SK-N-SH (cell line): ENCODE results near the gene ARPC5. TPM values are rescaled to one million over a fixed set of nuclear protein-coding genes. Genes with fewer than 3 reads are reported as not detected.

ENCODE experiments used
- CTCF ChIA-PET: fragments of 300-600, 350-600 bp; formaldehyde crosslinking; extraction: SDS; loops from one replicate; lab custom pipeline; 2021; lab: Yijun Ruan, JAX
- POLR2A ChIA-PET: fragments of 350-600 bp; sonication (Branson Sonifier 250); formaldehyde crosslinking; extraction: SDS; loops from one replicate; lab custom pipeline; 2020; ENCODE audit warnings: antibody characterized with exemption, inconsistent platforms; lab: Yijun Ruan, JAX
- DNase-seq: peaks from one replicate; pipeline ENCODE4 v3.0.0; 2012
- H2AFZ ChIP-seq: fragments of 200-600 bp; sonication (generic); 2 replicates; pipeline ENCODE4 v1.8.1; 2016; ENCODE audit warnings: antibody characterized with exemption, mild to moderate bottlenecking, low read depth
- H3F3A ChIP-seq: fragments of 200-600 bp; sonication (generic); replicated peaks from 2 replicates; pipeline ENCODE3; 2016; ENCODE audit warnings: antibody characterized with exemption, mild to moderate bottlenecking; ENCODE audit not compliant: insufficient read depth
- H3K27ac ChIP-seq, 2 experiments: fragments of 200-500 bp in 1 of 2; fragments of 200-600 bp in 1 of 2; sonication (Bioruptor generic) in 1 of 2; sonication (generic), shearing (Covaris generic) in 1 of 2; 2 replicates each; pipeline versions ENCODE4 v1.5.1 to v1.6.1; 2014 to 2016; ENCODE audit warnings: low read depth in 2 of 2, inconsistent platforms in 1 of 2, low read length in 1 of 2, mild to moderate bottlenecking in 1 of 2, mixed read lengths in 1 of 2
- H3K27me3 ChIP-seq: fragments of 200-600 bp; sonication (generic), shearing (Covaris generic); 2 replicates; pipeline ENCODE4 v1.6.1; 2016; ENCODE audit warnings: mixed run types; ENCODE audit not compliant: insufficient read depth
- H3K36me3 ChIP-seq, 2 experiments: fragments of 200-500 bp in 1 of 2; fragments of 200-600 bp in 1 of 2; sonication (Bioruptor generic) in 1 of 2; sonication (generic) in 1 of 2; replicated peaks in 1 of 2; 2 replicates each; pipeline versions ENCODE3 to v1.5.1; 2014 to 2016; ENCODE audit warnings: low read length in 1 of 2, mild to moderate bottlenecking in 1 of 2; ENCODE audit not compliant: insufficient read depth in 2 of 2, control insufficient read depth in 1 of 2
- H3K4me1 ChIP-seq, 2 experiments: fragments of 200-500 bp in 1 of 2; fragments of 200-600 bp in 1 of 2; sonication (Bioruptor generic) in 1 of 2; sonication (generic), shearing (Covaris generic) in 1 of 2; 2 replicates each; pipeline versions ENCODE4 v1.5.1 to v1.6.1; 2014 to 2016; ENCODE audit warnings: low read depth in 1 of 2, low read length in 1 of 2, mixed run types in 1 of 2; ENCODE audit not compliant: insufficient read depth in 2 of 2, control insufficient read depth in 1 of 2
- H3K4me2 ChIP-seq: fragments of 200-600 bp; sonication (generic), shearing (Covaris generic); 2 replicates; pipeline ENCODE4 v1.6.1; 2017; ENCODE audit warnings: mixed run types
- H3K4me3 ChIP-seq, 2 experiments: fragments of 200-500 bp in 1 of 2; fragments of 200-600 bp in 1 of 2; sonication (Bioruptor generic) in 1 of 2; sonication (generic), shearing (Covaris generic) in 1 of 2; 2 replicates each; pipeline versions ENCODE4 v1.5.1 to v1.8.1; 2014 to 2016; ENCODE audit warnings: low read depth in 2 of 2, inconsistent platforms in 1 of 2, low read length in 1 of 2, mild to moderate bottlenecking in 1 of 2, mixed read lengths in 1 of 2, moderate library complexity in 1 of 2
- H3K79me2 ChIP-seq: fragments of 200-600 bp; sonication (generic); 2 replicates; pipeline ENCODE4 v1.8.1; 2017; ENCODE audit warnings: mild to moderate bottlenecking; ENCODE audit not compliant: insufficient read depth
- H3K9ac ChIP-seq: fragments of 200-600 bp; sonication (generic); 2 replicates; pipeline ENCODE4 v1.6.1; 2017; ENCODE audit warnings: mixed run types
- H3K9me2 ChIP-seq: fragments of 200-600 bp; sonication (generic); 2 replicates; pipeline ENCODE4 v1.6.1; 2017; ENCODE audit warnings: mixed run types
- H3K9me3 ChIP-seq: fragments of 200-600 bp; sonication (generic); 2 replicates; pipeline ENCODE4 v1.6.1; 2017; ENCODE audit warnings: mixed run types, mild to moderate bottlenecking, moderate library complexity
- H4K20me1 ChIP-seq: fragments of 200-600 bp; sonication (generic); 2 replicates; pipeline ENCODE4 v1.6.1; 2017; ENCODE audit warnings: mild to moderate bottlenecking, mixed run types; ENCODE audit not compliant: insufficient read depth
- ELF1 ChIP-seq: IDR thresholded peaks from 2 replicates; pipeline ENCODE4 v1.4.0; 2012
- EZH2phosphoT487 ChIP-seq: fragments of 200-600 bp; sonication (generic); IDR thresholded peaks from 2 replicates; pipeline ENCODE4 v1.6.1; 2017; ENCODE audit warnings: low read depth, mixed run types, mild to moderate bottlenecking, antibody characterized with exemption, moderate library complexity, borderline replicate concordance
- FOSL2 ChIP-seq: IDR thresholded peaks from 2 replicates; pipeline ENCODE4 v1.4.0; 2012; ENCODE audit warnings: low read depth, mild to moderate bottlenecking, moderate library complexity, borderline replicate concordance
- FOXJ3 ChIP-seq: sonication (generic); formaldehyde crosslinking; IDR thresholded peaks from 2 replicates; pipeline ENCODE4 v1.5.1; 2020; ENCODE audit warnings: mild to moderate bottlenecking, missing genetic modification reagents
- FOXM1 ChIP-seq: IDR thresholded peaks from 2 replicates; pipeline ENCODE4 v1.4.0; 2012; ENCODE audit warnings: low read depth, mild to moderate bottlenecking
- IRF3 ChIP-seq: fragments of 150-350 bp; IDR thresholded peaks from 2 replicates; pipeline ENCODE4 v1.6.1; 2016; ENCODE audit warnings: mild to moderate bottlenecking, low read depth, low read length
- MEF2A ChIP-seq: IDR thresholded peaks from 2 replicates; pipeline ENCODE4 v1.4.0; 2012; ENCODE audit warnings: low read depth, borderline replicate concordance
- MXI1 ChIP-seq: IDR thresholded peaks from 2 replicates; pipeline ENCODE4 v1.6.1; 2012; ENCODE audit warnings: mild to moderate bottlenecking, low read depth, low read length, improper control_type of control experiment
- RAD21 ChIP-seq: IDR thresholded peaks from 2 replicates; pipeline ENCODE4 v1.6.1; 2012; ENCODE audit warnings: mild to moderate bottlenecking, low read length
- RCOR1 ChIP-seq: fragments of 150-350 bp; IDR thresholded peaks from 2 replicates; pipeline ENCODE4 v1.6.1; 2017; ENCODE audit warnings: antibody characterized with exemption, low read length
- RXRA ChIP-seq: IDR thresholded peaks from 2 replicates; pipeline ENCODE4 v1.4.0; 2012; ENCODE audit warnings: low read depth, mild to moderate bottlenecking, borderline replicate concordance
- TCF12 ChIP-seq: IDR thresholded peaks from 2 replicates; pipeline ENCODE4 v1.4.0; 2012
- TEAD4 ChIP-seq: IDR thresholded peaks from 2 replicates; pipeline ENCODE4 v1.4.0; 2012; ENCODE audit warnings: mild to moderate bottlenecking, borderline replicate concordance; ENCODE audit not compliant: insufficient read depth
- USF1 ChIP-seq: IDR thresholded peaks from 2 replicates; pipeline ENCODE4 v1.4.0; 2012; ENCODE audit warnings: low read depth, borderline replicate concordance
- YY1 ChIP-seq: IDR thresholded peaks from 2 replicates; pipeline ENCODE4 v1.4.0; 2012; ENCODE audit warnings: low read depth, mild to moderate bottlenecking
- WGBS: methylation state at CpG from one replicate; pipeline ENCODE4 v1.1.6; 2017; ENCODE audit warnings: low lambda C conversion rate; 5-methylcytosine and 5-hydroxymethylcytosine counted together
- polyA plus RNA-seq, 3 experiments: library from polyadenylated mRNA; depleted of rRNA; stranded (reverse); fragments of >200 nt; gene quantifications; 2 replicates each; pipeline ENCODE4 v1.2.3, GENCODE V29; 2012
- TF ChIP-seq, protein P1 (sequence below): fragments of 200-600 bp; sonication (generic); IDR thresholded peaks from 2 replicates; pipeline ENCODE4 v1.6.1; 2017; ENCODE audit warnings: antibody characterized with exemption, mild to moderate bottlenecking, moderate library complexity
- TF ChIP-seq, protein P2 (sequence below): IDR thresholded peaks from 2 replicates; pipeline ENCODE4; 2012

The ARPC5 gene
- polyA plus RNA-seq, 1 of the 3 experiments (the other 2 are of a cell fraction), result 66.8 TPM

GRCh38 chr1:183656355-183656754, 20.8 kb upstream of the ARPC5 start:
- Histone ChIP-seq H3F3A (no peaks in the 10 kb centered on the region), H3K9me3 (no peaks in the 10 kb centered on the region), H3K36me3 (no peaks in the 10 kb centered on the region), H3K27ac (no peak overlapping the region), H2AFZ (no peak overlapping the region), H3K9ac (no peak overlapping the region), H4K20me1 (no peaks in the 10 kb centered on the region), H3K9me2 (no peaks in the 10 kb centered on the region), H3K4me1 (peaks cover 2 to 9% of the 10 kb centered on the region in 2 experiments; a peak in 3 of 4 replicates), H3K79me2 (no peaks in the 10 kb centered on the region), H3K27me3 (no peaks in the 10 kb centered on the region), H3K4me2 (no peak overlapping the region), H3K4me3 (no peak overlapping the region)
- CTCF ChIA-PET, result interaction anchor here (0.9 to 6.1 kb wide), 27 partner anchors 9 to 1034 kb away, joined by 3 to 219 read pairs (median 5); no protein-coding TSS in a partner anchor
- POLR2A ChIA-PET, result interaction anchor here (1.8 kb wide), 1 partner anchor 259 kb away, joined by 6 read pairs; no protein-coding TSS in a partner anchor
- TF ChIP-seq RXRA, result no peak
- TF ChIP-seq USF1, result no peak
- TF ChIP-seq ELF1, result no peak
- no peak for TF ChIP-seq MXI1
- TF ChIP-seq RAD21, result no peak
- no peak for TF ChIP-seq FOXM1
- TF ChIP-seq IRF3, result no peak
- TF ChIP-seq, protein P1, sequence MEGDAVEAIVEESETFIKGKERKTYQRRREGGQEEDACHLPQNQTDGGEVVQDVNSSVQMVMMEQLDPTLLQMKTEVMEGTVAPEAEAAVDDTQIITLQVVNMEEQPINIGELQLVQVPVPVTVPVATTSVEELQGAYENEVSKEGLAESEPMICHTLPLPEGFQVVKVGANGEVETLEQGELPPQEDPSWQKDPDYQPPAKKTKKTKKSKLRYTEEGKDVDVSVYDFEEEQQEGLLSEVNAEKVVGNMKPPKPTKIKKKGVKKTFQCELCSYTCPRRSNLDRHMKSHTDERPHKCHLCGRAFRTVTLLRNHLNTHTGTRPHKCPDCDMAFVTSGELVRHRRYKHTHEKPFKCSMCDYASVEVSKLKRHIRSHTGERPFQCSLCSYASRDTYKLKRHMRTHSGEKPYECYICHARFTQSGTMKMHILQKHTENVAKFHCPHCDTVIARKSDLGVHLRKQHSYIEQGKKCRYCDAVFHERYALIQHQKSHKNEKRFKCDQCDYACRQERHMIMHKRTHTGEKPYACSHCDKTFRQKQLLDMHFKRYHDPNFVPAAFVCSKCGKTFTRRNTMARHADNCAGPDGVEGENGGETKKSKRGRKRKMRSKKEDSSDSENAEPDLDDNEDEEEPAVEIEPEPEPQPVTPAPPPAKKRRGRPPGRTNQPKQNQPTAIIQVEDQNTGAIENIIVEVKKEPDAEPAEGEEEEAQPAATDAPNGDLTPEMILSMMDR, result no peak
- TF ChIP-seq TCF12, result no peak
- no peak for TF ChIP-seq FOXJ3
- TF ChIP-seq MEF2A, result no peak
- no peak for TF ChIP-seq RCOR1
- no peak for TF ChIP-seq YY1
- TF ChIP-seq TEAD4, result no peak
- TF ChIP-seq, protein P2, sequence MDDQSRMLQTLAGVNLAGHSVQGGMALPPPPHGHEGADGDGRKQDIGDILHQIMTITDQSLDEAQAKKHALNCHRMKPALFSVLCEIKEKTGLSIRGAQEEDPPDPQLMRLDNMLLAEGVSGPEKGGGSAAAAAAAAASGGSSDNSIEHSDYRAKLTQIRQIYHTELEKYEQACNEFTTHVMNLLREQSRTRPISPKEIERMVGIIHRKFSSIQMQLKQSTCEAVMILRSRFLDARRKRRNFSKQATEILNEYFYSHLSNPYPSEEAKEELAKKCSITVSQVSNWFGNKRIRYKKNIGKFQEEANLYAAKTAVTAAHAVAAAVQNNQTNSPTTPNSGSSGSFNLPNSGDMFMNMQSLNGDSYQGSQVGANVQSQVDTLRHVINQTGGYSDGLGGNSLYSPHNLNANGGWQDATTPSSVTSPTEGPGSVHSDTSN, result no peak
- no peak for TF ChIP-seq EZH2phosphoT487
- no peak for TF ChIP-seq FOSL2
- no peak for DNase-seq
- WGBS, result 81% methylated on average over 3 of the region's 3 CpGs
